HepG2 (cell line): ENCODE data around the gene CYB5A. TPM values are rescaled to one million over a fixed set of nuclear protein-coding genes. Genes with fewer than 3 reads are reported as not detected.
A peak's percentile ranks its signal among the peaks of the same experiment; 100 is the strongest.

Source experiments
- DNMT1 ChIP-seq: sonication (generic); formaldehyde crosslinking; IDR thresholded peaks from 2 replicates; pipeline ENCODE4 v1.5.1; 2020; ENCODE audit warnings: mild to moderate bottlenecking, missing genetic modification reagents
- GATAD1 ChIP-seq: IDR thresholded peaks from 2 replicates; pipeline ENCODE4 v1.6.1; 2016; ENCODE audit warnings: missing genetic modification reagents, missing compliant biosample characterization
- GZF1 ChIP-seq: sonication (generic); formaldehyde crosslinking; IDR thresholded peaks from 2 replicates; pipeline ENCODE4 v1.5.1; 2020; ENCODE audit warnings: mild to moderate bottlenecking, missing genetic modification reagents
- MTF1 ChIP-seq: sonication (generic); formaldehyde crosslinking; IDR thresholded peaks from 2 replicates; pipeline ENCODE4 v1.5.0; 2020; ENCODE audit warnings: missing genetic modification reagents
- NFYC ChIP-seq: IDR thresholded peaks from 2 replicates; pipeline ENCODE4 v1.6.1; 2016; ENCODE audit warnings: missing genetic modification reagents, missing compliant biosample characterization
- REPIN1 ChIP-seq: sonication (generic); formaldehyde crosslinking; IDR thresholded peaks from 2 replicates; pipeline ENCODE4 v1.8.0; 2022; ENCODE audit warnings: missing genetic modification reagents, low read depth, mild to moderate bottlenecking, borderline replicate concordance
- SAFB2 ChIP-seq: sonication (generic); formaldehyde crosslinking; IDR thresholded peaks from 2 replicates; pipeline ENCODE4 v1.5.1; 2020; ENCODE audit warnings: missing genetic modification reagents, low read depth, mild to moderate bottlenecking, borderline replicate concordance
- SCMH1 ChIP-seq: sonication (generic); formaldehyde crosslinking; IDR thresholded peaks from 2 replicates; pipeline ENCODE4 v1.9.0; 2021; ENCODE audit warnings: missing genetic modification reagents, mild to moderate bottlenecking, borderline replicate concordance
- SIN3B ChIP-seq: fragments of 150-350 bp; IDR thresholded peaks from 2 replicates; pipeline ENCODE4 v1.6.1; 2014; ENCODE audit warnings: low read length
- SMARCC2 ChIP-seq: fragments of 450-650 bp; IDR thresholded peaks from 2 replicates; pipeline ENCODE4 v1.6.1; 2017; ENCODE audit warnings: antibody characterized with exemption, mild to moderate bottlenecking
- TCF7 ChIP-seq: sonication (generic); IDR thresholded peaks from 2 replicates; pipeline ENCODE4 v1.6.1; 2016; ENCODE audit warnings: antibody characterized with exemption, low read depth
- ZBTB8A ChIP-seq: sonication (generic); formaldehyde crosslinking; IDR thresholded peaks from 2 replicates; pipeline ENCODE4 v1.4.0; 2020; ENCODE audit warnings: mild to moderate bottlenecking, low read depth, missing genetic modification reagents, borderline replicate concordance
- ZNF30 ChIP-seq: sonication (generic); formaldehyde crosslinking; IDR thresholded peaks from 2 replicates; pipeline ENCODE4 v1.5.0; 2020; ENCODE audit warnings: mild to moderate bottlenecking, missing genetic modification reagents
- ZNF329 ChIP-seq: sonication (generic); formaldehyde crosslinking; IDR thresholded peaks from 2 replicates; pipeline ENCODE4 v1.9.0; 2021; ENCODE audit warnings: low read depth, mild to moderate bottlenecking, missing genetic modification reagents
- ZNF546 ChIP-seq: sonication (generic); formaldehyde crosslinking; conservative IDR thresholded peaks from 2 replicates; pipeline ENCODE4 v1.8.1; 2023; ENCODE audit warnings: mild to moderate bottlenecking, missing genetic modification reagents
- ZNF549 ChIP-seq: sonication (generic); formaldehyde crosslinking; IDR thresholded peaks from 2 replicates; pipeline ENCODE4 v1.5.0; 2020; ENCODE audit warnings: missing genetic modification reagents
- ZNF790 ChIP-seq: sonication (generic); formaldehyde crosslinking; IDR thresholded peaks from 2 replicates; pipeline ENCODE4 v1.8.0; 2022; ENCODE audit warnings: missing genetic modification reagents, mild to moderate bottlenecking, borderline replicate concordance
- polyA plus RNA-seq, 8 experiments: library from polyadenylated mRNA; depleted of rRNA in 3 of 8; stranded (reverse) in 7 of 8; unstranded in 1 of 8; fragments of >200 nt; fragmentation: Illumina TruSeq in 4 of 8; extraction: Trizol in 4 of 8; gene quantifications; 2 replicates each; pipeline versions ENCODE4 v1.2.1 to v1.2.3, GENCODE V29; 2011 to 2016; ENCODE audit warnings: low read depth in 4 of 8, missing spikeins in 1 of 8, mixed read lengths in 1 of 8; ENCODE audit not compliant: insufficient read depth in 1 of 8
- total RNA-seq, 5 experiments: library from RNA; depleted of rRNA; stranded (reverse); fragments of >200 nt; fragmentation: Illumina TruSeq; extraction: Trizol; gene quantifications; 2 replicates each; pipeline ENCODE4 v1.2.3, GENCODE V29; 2016; ENCODE audit warnings: low read depth in 1 of 5
- TF ChIP-seq, protein P1 (sequence below): sonication (generic); formaldehyde crosslinking; IDR thresholded peaks from 2 replicates; pipeline ENCODE4 v1.5.1; 2020; ENCODE audit warnings: missing genetic modification reagents, mild to moderate bottlenecking, borderline replicate concordance
- TF ChIP-seq, protein P2 (sequence below): sonication (generic); formaldehyde crosslinking; IDR thresholded peaks from 2 replicates; pipeline ENCODE4 v1.4.0; 2020; ENCODE audit warnings: mild to moderate bottlenecking, low read depth, missing genetic modification reagents
- TF ChIP-seq, protein P3 (sequence below): sonication (generic); formaldehyde crosslinking; IDR thresholded peaks from 2 replicates; pipeline ENCODE4 v1.5.0; 2020; ENCODE audit warnings: missing genetic modification reagents
- TF ChIP-seq, protein P4 (sequence below): sonication (generic); formaldehyde crosslinking; IDR thresholded peaks from 2 replicates; pipeline ENCODE4 v1.5.0; 2020; ENCODE audit warnings: mild to moderate bottlenecking, missing genetic modification reagents

The CYB5A gene
- total and polyA plus RNA-seq, 2 of the 13 experiments (the other 11 are each of a cell fraction or from before 2014, with no cell fraction given) = 215 to 356 TPM

DNA sequence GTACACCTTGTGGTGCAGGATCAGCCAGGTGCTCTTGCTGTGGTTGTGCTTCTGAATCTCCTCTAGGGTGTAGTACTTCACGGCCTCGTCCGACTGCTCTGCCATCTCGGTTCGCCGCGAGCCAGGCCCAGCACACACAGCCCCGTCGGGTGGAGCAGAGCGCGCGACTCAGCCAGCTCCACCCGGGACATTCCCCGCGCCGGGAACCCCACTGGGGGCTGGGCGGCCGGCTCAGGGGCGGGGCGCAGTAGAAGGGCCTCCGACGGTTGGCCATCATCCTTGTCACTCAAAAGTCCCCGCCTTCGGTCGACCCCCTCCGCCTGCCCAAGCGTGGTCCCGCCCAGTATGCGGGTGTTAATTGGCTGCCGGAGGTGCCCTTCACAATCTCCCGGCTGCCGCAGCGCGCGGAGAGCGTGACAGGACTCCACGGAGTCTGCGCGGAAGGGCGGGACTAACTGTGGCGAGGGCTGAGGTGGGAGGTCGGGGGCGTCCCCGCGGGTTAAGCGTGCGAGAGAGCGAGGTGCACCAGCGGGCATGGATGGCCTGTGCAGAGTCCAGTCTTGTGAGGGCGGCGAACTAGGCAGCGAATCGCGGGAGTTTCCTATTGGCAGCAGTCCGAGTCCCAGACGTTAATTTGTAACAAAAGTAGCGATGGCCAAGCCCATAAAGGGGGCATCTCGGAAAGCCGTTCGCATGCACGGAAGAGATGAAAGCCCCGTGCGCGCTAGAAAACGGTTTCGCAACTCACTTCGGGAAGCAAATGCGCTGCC lies at the start of gene CYB5A (continued):
- TF ChIP-seq, protein P1, sequence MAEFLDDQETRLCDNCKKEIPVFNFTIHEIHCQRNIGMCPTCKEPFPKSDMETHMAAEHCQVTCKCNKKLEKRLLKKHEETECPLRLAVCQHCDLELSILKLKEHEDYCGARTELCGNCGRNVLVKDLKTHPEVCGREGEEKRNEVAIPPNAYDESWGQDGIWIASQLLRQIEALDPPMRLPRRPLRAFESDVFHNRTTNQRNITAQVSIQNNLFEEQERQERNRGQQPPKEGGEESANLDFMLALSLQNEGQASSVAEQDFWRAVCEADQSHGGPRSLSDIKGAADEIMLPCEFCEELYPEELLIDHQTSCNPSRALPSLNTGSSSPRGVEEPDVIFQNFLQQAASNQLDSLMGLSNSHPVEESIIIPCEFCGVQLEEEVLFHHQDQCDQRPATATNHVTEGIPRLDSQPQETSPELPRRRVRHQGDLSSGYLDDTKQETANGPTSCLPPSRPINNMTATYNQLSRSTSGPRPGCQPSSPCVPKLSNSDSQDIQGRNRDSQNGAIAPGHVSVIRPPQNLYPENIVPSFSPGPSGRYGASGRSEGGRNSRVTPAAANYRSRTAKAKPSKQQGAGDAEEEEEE (CRISPR knock-in tag) = no peak
- TF ChIP-seq SAFB2 (CRISPR knock-in tag) (no peak), ZNF546 (0 out of 2 replicates have a peak, but pooled peaks have one; percentile 51), ZNF329 (CRISPR knock-in tag) (no peak), SMARCC2 (no peak), ZNF790 (CRISPR knock-in tag) (peak; percentile 51; the same call in 1 of the 2 replicates), DNMT1 (CRISPR knock-in tag) (no peak), ZNF549 (no peak), ZBTB8A (CRISPR knock-in tag) (no peak), GATAD1 (CRISPR knock-in tag) (peak; percentile 63), MTF1 (no peak), SIN3B (0 out of 2 replicates have a peak, but pooled peaks have one; percentile 14), GZF1 (CRISPR knock-in tag) (no peak), REPIN1 (CRISPR knock-in tag) (no peak; the same call in 1 of the 2 replicates), ZNF30 (CRISPR knock-in tag) (no peak), NFYC (CRISPR knock-in tag) (peak; percentile 99), TCF7 (peak; percentile 91), SCMH1 (no peak)
- TF ChIP-seq, protein P2, sequence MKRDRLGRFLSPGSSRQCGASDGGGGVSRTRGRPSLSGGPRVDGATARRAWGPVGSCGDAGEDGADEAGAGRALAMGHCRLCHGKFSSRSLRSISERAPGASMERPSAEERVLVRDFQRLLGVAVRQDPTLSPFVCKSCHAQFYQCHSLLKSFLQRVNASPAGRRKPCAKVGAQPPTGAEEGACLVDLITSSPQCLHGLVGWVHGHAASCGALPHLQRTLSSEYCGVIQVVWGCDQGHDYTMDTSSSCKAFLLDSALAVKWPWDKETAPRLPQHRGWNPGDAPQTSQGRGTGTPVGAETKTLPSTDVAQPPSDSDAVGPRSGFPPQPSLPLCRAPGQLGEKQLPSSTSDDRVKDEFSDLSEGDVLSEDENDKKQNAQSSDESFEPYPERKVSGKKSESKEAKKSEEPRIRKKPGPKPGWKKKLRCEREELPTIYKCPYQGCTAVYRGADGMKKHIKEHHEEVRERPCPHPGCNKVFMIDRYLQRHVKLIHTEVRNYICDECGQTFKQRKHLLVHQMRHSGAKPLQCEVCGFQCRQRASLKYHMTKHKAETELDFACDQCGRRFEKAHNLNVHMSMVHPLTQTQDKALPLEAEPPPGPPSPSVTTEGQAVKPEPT = peak; percentile 84; the same call in 1 of the 2 replicates
- TF ChIP-seq, protein P3, sequence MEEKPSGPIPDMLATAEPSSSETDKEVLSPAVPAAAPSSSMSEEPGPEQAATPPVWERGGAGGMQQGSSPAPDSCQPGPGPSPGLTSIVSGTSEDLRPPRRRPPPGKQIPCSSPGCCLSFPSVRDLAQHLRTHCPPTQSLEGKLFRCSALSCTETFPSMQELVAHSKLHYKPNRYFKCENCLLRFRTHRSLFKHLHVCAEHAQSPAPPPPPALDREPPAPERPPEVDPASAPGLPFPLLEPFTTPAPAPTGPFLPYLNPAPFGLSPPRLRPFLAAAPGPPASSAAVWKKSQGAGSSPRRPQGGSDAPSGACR = peak; percentile 89; the same call in 1 of the 2 replicates
- TF ChIP-seq, protein P4, sequence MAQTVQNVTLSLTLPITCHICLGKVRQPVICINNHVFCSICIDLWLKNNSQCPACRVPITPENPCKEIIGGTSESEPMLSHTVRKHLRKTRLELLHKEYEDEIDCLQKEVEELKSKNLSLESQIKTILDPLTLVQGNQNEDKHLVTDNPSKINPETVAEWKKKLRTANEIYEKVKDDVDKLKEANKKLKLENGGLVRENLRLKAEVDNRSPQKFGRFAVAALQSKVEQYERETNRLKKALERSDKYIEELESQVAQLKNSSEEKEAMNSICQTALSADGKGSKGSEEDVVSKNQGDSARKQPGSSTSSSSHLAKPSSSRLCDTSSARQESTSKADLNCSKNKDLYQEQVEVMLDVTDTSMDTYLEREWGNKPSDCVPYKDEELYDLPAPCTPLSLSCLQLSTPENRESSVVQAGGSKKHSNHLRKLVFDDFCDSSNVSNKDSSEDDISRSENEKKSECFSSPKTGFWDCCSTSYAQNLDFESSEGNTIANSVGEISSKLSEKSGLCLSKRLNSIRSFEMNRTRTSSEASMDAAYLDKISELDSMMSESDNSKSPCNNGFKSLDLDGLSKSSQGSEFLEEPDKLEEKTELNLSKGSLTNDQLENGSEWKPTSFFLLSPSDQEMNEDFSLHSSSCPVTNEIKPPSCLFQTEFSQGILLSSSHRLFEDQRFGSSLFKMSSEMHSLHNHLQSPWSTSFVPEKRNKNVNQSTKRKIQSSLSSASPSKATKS = no peak
